Measurements from ENCODE around the gene ANKLE2. TPM values are rescaled to one million over a fixed set of nuclear protein-coding genes. Genes with fewer than 3 reads are reported as not detected.
A peak's percentile ranks its signal among the peaks of the same experiment; 100 is the strongest.

The ANKLE2 gene
- total RNA-seq, 2 donors from 2014 or later, result 31.1 to 82.4 TPM

GRCh38 chr12:132689227-132689626 lies 72.4 kb downstream of the ANKLE2 start:
- intact Hi-C loops (cut with DNase I), result no loop called here
- no peak for TF ChIP-seq POLR2AphosphoS5 (IDR thresholded peaks at IDR 0.05)
- TF ChIP-seq CTCF (IDR thresholded peaks at IDR 0.05), result no peak
- no peak for TF ChIP-seq POLR2A (IDR thresholded peaks at IDR 0.05)
- no peak for DNase-seq (ENCODE audit: low spot score)
- H3K27me3 ChIP-seq (replicated peaks; ENCODE audit: insufficient read depth), result no peaks in the 10 kb centered on the region
- H3K4me1 ChIP-seq (replicated peaks), result no peaks in the 10 kb centered on the region
- H3K4me3 ChIP-seq, result no peak overlapping the region
- H3K27ac ChIP-seq, result no peak overlapping the region
- no peaks in the 10 kb centered on the region for H3K9me3 ChIP-seq
- 67% methylated on average over 18 of the region's 18 CpGs for WGBS
- no peaks in the 10 kb centered on the region for H3K36me3 ChIP-seq

- Histone ChIP-seq H3K4me1 (replicated peaks) (no peaks in the 10 kb centered on the region), H3K36me3 (no peaks in the 10 kb centered on the region), H3K9me3 (no peaks in the 10 kb centered on the region), H3K4me3 (peak within 1 kb of the TSS; percentile 68 to 74), H3K27ac (peak within 1 kb of the TSS; percentile 58 to 65), H3K27me3 (replicated peaks; ENCODE audit: insufficient read depth) (no peaks in the 10 kb centered on the region)
- TF ChIP-seq POLR2AphosphoS5 (IDR thresholded peaks at IDR 0.05) (peak; percentile 87), CTCF (IDR thresholded peaks at IDR 0.05) (peak in 1 of 4 experiments; percentile 35), POLR2A (IDR thresholded peaks at IDR 0.05) (peak; percentile 55)
- peak; percentile 94 for DNase-seq (ENCODE audit: low spot score)
- 1% methylated on average over 87 of the region's 134 CpGs for WGBS
- intact Hi-C loops (cut with DNase I), result no loop called here
These were observed 74.1 kb downstream of the ANKLE2 start, which contains the start of the genes POLE and PXMP2 for GRCh38 chr12:132687211-132688164. Gene POLE, minus strand, starts transcription at chr12:132687342. Its CDS starts 27 bp downstream, at chr12:132687315. Gene PXMP2, plus strand, starts transcription at chr12:132687587. Its CDS starts 84 bp downstream, at chr12:132687671.

- intact Hi-C loops (cut with DNase I), result no loop called here
- Histone ChIP-seq H3K27me3 (replicated peaks; ENCODE audit: insufficient read depth) (no peaks in the 10 kb centered on the region), H3K9me3 (no peaks in the 10 kb centered on the region), H3K36me3 (no peaks in the 10 kb centered on the region), H3K27ac (peak overlapping the region; percentile 58 to 65), H3K4me1 (replicated peaks) (no peaks in the 10 kb centered on the region), H3K4me3 (peak overlapping the region; percentile 68 to 74)
- 0% methylated on average over 28 of the region's 55 CpGs for WGBS
- TF ChIP-seq CTCF (IDR thresholded peaks at IDR 0.05), result no peak
- no peak for TF ChIP-seq POLR2AphosphoS5 (IDR thresholded peaks at IDR 0.05)
- no peak for TF ChIP-seq POLR2A (IDR thresholded peaks at IDR 0.05)
- DNase-seq (ENCODE audit: low spot score), result no peak
These were observed 74.8 kb downstream of the ANKLE2 start for GRCh38 chr12:132686825-132687210.

GRCh38 chr12:132685400-132685799 lies 76.2 kb downstream of the ANKLE2 start:
- intact Hi-C loops (cut with DNase I), result no loop called here

More at GRCh38 chr12:132685400-132685799, 76.2 kb downstream of the ANKLE2 start:
- H3K4me1 ChIP-seq (replicated peaks), result no peaks in the 10 kb centered on the region
- H3K4me3 ChIP-seq, result no peak overlapping the region
- H3K27ac ChIP-seq, result no peak overlapping the region
- no peaks in the 10 kb centered on the region for H3K9me3 ChIP-seq
- no peaks in the 10 kb centered on the region for H3K27me3 ChIP-seq (replicated peaks; ENCODE audit: insufficient read depth)
- DNase-seq (ENCODE audit: low spot score), result no peak
- no peaks in the 10 kb centered on the region for H3K36me3 ChIP-seq
- 74% methylated on average over 5 of the region's 5 CpGs for WGBS
- TF ChIP-seq CTCF (IDR thresholded peaks at IDR 0.05), result no peak
- TF ChIP-seq POLR2AphosphoS5 (IDR thresholded peaks at IDR 0.05), result no peak
- no peak for TF ChIP-seq POLR2A (IDR thresholded peaks at IDR 0.05)
